MM.1S (cell line): Measurements from ENCODE around the gene TTC39C.
A peak's percentile ranks its signal among the peaks of the same experiment; 100 is the strongest.

Experiments
- DNase-seq: peaks from one replicate; pipeline ENCODE4 v3.0.0-alpha.2; 2015
- H2AFZ ChIP-seq: fragments of 300-600 bp; sonication (generic); 2 replicates; pipeline ENCODE4 v1.6.0; 2016; ENCODE audit warnings: antibody characterized with exemption, low read length
- H3F3A ChIP-seq: fragments of 300-600 bp; sonication (generic); 2 replicates; pipeline ENCODE4 v1.6.1; 2016; ENCODE audit warnings: mild to moderate bottlenecking, antibody characterized with exemption, low read length, moderate library complexity, mixed read lengths; ENCODE audit not compliant: insufficient read depth
- H3K27ac ChIP-seq: fragments of 300-600 bp; sonication (generic); 2 replicates; pipeline ENCODE4 v1.5.1; 2016; ENCODE audit warnings: mild to moderate bottlenecking, low read length
- H3K27me3 ChIP-seq: fragments of 300-600 bp; sonication (generic); replicated peaks from 2 replicates; pipeline ENCODE4 v1.6.0; 2016; ENCODE audit warnings: low read length; ENCODE audit not compliant: insufficient read depth
- H3K36me3 ChIP-seq: fragments of 300-600 bp; sonication (generic); replicated peaks from 2 replicates; pipeline ENCODE4 v1.6.1; 2016; ENCODE audit warnings: mild to moderate bottlenecking, low read length, mixed read lengths; ENCODE audit not compliant: insufficient read depth
- H3K4me1 ChIP-seq: fragments of 300-600 bp; sonication (generic); 2 replicates; pipeline ENCODE4 v1.6.1; 2016; ENCODE audit warnings: low read length, mixed read lengths
- H3K4me2 ChIP-seq: fragments of 300-600 bp; sonication (generic); 2 replicates; pipeline ENCODE4 v1.6.0; 2016; ENCODE audit warnings: low read depth, low read length
- H3K4me3 ChIP-seq: fragments of 300-600 bp; sonication (generic); 2 replicates; pipeline ENCODE4 v1.5.1; 2016; ENCODE audit warnings: low read length, mixed read lengths
- H3K79me2 ChIP-seq: fragments of 300-600 bp; sonication (generic); 2 replicates; pipeline ENCODE4 v1.6.1; 2016; ENCODE audit warnings: mixed run types, low read length, mixed read lengths
- H3K9ac ChIP-seq: fragments of 300-600 bp; sonication (generic); 2 replicates; pipeline ENCODE4 v1.6.1; 2016; ENCODE audit warnings: low read length, mixed read lengths
- H3K9me2 ChIP-seq: fragments of 300-600 bp; sonication (generic); replicated peaks from 2 replicates; pipeline ENCODE4 v1.6.1; 2016; ENCODE audit warnings: mild to moderate bottlenecking, low read length, mixed read lengths; ENCODE audit not compliant: insufficient read depth
- H3K9me3 ChIP-seq: fragments of 300-600 bp; sonication (generic); replicated peaks from 2 replicates; pipeline ENCODE4 v1.6.1; 2016; ENCODE audit warnings: mild to moderate bottlenecking, low read length, mixed read lengths; ENCODE audit not compliant: insufficient read depth
- H4K20me1 ChIP-seq: fragments of 300-600 bp; sonication (generic); 2 replicates; pipeline ENCODE4 v1.6.1; 2016; ENCODE audit warnings: mild to moderate bottlenecking, low read length, moderate library complexity, mixed read lengths; ENCODE audit not compliant: insufficient read depth
- EZH2 ChIP-seq: fragments of 300-600 bp; sonication (generic); optimal IDR thresholded peaks from 2 replicates; pipeline ENCODE3; 2017; ENCODE audit warnings: low read depth, mild to moderate bottlenecking, antibody characterized with exemption, low read length, mixed read lengths
- EZH2phosphoT487 ChIP-seq: fragments of 300-600 bp; sonication (generic); IDR thresholded peaks from 2 replicates; pipeline ENCODE4 v1.6.1; 2018; ENCODE audit warnings: antibody characterized with exemption, low read length
- TF ChIP-seq, protein P1 (sequence below): fragments of 300-600 bp; sonication (generic); IDR thresholded peaks from 2 replicates; pipeline ENCODE4 v1.5.1; 2016; ENCODE audit warnings: antibody characterized with exemption, low read length, mixed read lengths

Gene TTC39C

DNA sequence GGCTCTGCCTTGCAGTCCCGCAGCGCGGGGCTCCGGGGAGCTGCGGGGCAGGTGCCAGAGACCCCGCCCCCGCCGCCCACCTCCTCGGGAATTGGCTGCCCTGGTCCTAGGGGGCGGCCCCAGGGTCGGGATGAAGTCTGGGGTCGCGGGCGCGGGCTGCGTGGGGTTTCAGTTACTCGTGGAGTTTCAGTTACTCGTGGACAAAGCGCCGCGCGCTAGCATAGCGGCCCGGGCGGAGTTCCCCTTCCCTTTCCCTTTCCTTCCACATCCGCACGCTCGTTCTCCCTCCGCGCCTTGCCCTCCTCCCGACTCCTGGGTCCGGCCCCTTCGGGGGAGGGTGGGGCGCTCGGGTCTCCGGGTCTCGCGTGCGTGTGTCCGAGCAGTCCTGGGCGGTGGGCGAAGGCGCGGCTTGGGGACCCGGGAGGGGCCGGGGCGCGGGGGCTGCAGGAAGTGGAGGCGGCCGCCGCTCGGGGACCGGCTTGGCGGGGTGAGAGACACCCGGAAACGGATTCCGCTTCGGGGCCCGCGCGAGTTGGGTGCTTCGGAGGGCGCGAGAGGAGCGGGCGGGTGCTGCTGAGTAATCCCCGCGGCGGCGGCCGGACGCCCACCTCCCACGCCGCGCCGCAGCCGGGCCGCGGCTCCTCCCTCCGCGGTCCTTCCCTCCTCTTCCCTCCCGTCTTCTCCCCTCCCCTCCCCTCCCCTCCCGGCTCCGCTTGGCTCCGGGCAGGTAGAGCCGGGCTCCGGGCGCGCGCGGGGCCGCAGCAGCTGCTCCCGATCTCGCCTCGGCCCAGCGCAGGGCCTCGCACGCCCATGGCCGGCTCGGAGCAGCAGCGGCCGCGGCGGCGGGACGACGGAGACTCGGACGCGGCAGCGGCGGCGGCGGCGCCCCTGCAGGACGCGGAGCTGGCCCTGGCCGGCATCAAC is at the start of gene TTC39C:
Gene TTC39C (plus strand): TSS at position 693 of the 924 bp plus-strand sequence. CDS start 118 bp downstream, at position 811.
- H3K4me1 ChIP-seq = peaks cover 53% of the 10 kb centered on the region
- H3K27me3 ChIP-seq = peaks cover 43% of the 10 kb centered on the region
- no peak within 1 kb of the TSS for H3K27ac ChIP-seq
- no peaks in the 10 kb centered on the region for H3K36me3 ChIP-seq
- TF ChIP-seq EZH2 (no peak), EZH2phosphoT487 (no peak)
- no peaks in the 10 kb centered on the region; the same call in 1 of the 2 replicates for H4K20me1 ChIP-seq
- peaks cover 22% of the 10 kb centered on the region for H3F3A ChIP-seq
- no peaks in the 10 kb centered on the region for H3K79me2 ChIP-seq
- H3K9ac ChIP-seq = peak within 1 kb of the TSS; percentile 29; the same call in 1 of the 2 replicates
- H3K9me2 ChIP-seq = no peaks in the 10 kb centered on the region
- peak within 1 kb of the TSS; percentile 69 for H3K4me3 ChIP-seq
- DNase-seq = peak; percentile 36
- H3K9me3 ChIP-seq = no peaks in the 10 kb centered on the region
- H3K4me2 ChIP-seq = peak within 1 kb of the TSS; percentile 97
- peak within 1 kb of the TSS; percentile 59 for H2AFZ ChIP-seq

DNA sequence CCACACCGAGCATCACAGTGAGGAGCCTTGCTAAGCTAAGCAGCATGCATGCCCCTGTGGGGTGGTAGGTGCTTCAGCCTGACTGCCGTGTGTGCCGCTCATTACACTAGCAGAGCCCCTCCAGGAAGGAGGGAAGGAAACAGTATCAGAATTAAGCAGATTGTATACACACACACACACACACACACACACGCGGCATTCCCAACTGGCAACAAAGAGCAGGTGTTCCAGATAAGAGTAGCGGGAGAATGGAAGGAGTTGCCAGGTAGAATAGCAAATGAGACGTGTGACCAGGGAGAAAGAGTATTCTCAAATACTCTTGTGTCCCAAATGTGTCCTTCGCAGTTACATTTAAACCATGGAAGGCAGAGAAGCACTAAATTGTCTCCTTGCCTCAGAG is 47.6 kb upstream of the TTC39C start:
- Histone ChIP-seq H2AFZ (no peak overlapping the region), H3F3A (no peaks in the 10 kb centered on the region), H3K36me3 (no peaks in the 10 kb centered on the region), H3K4me2 (no peak overlapping the region), H3K4me3 (no peak overlapping the region), H3K9ac (no peak overlapping the region), H3K4me1 (no peaks in the 10 kb centered on the region), H3K27me3 (no peaks in the 10 kb centered on the region), H3K27ac (no peak overlapping the region), H3K9me2 (no peaks in the 10 kb centered on the region), H3K9me3 (no peaks in the 10 kb centered on the region), H4K20me1 (no peaks in the 10 kb centered on the region), H3K79me2 (no peaks in the 10 kb centered on the region)
- no peak for DNase-seq
- TF ChIP-seq EZH2phosphoT487 (no peak), EZH2 (no peak)
- TF ChIP-seq, protein P1, sequence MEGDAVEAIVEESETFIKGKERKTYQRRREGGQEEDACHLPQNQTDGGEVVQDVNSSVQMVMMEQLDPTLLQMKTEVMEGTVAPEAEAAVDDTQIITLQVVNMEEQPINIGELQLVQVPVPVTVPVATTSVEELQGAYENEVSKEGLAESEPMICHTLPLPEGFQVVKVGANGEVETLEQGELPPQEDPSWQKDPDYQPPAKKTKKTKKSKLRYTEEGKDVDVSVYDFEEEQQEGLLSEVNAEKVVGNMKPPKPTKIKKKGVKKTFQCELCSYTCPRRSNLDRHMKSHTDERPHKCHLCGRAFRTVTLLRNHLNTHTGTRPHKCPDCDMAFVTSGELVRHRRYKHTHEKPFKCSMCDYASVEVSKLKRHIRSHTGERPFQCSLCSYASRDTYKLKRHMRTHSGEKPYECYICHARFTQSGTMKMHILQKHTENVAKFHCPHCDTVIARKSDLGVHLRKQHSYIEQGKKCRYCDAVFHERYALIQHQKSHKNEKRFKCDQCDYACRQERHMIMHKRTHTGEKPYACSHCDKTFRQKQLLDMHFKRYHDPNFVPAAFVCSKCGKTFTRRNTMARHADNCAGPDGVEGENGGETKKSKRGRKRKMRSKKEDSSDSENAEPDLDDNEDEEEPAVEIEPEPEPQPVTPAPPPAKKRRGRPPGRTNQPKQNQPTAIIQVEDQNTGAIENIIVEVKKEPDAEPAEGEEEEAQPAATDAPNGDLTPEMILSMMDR = no peak

DNA sequence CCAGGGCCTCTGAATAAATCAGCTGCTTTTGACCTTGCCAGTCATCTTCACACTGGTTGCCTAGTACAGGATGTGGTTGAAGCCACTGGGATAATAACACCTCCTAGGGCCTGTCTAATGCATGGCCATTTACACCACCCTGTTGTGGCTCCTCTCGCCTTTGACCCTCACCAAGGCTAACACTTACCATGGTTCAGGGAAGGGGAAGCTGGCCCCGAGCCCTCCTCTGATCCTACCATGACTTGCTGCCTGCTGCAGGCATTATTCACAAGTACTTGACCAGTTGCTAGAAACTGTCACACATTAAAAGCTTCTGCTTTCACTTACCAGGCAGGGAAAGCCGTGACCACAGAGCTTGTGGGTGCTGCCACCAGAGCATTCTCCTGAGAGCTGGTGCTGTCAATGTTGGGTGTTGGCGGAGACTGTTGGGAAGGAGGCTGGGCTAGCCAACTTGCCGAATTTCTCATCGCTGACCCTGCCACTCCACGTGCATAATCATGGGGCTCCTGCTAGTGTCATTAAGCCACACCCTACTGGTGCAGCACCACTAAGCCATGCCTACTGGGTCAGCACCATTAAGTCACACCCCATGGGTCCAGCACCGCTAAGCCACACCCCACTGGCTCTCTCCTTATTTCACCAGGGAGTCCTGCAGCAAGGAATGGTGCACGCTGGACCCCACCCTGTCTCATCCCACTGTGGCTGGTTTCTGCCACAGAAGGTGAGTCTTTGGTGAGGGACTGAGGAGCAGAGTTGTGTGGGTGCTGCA is 47.0 kb upstream of the TTC39C start:
- H3K9me3 ChIP-seq = no peaks in the 10 kb centered on the region
- H3K4me2 ChIP-seq = no peak overlapping the region
- no peaks in the 10 kb centered on the region for H3K36me3 ChIP-seq
- no peaks in the 10 kb centered on the region for H3K4me1 ChIP-seq
- H3K4me3 ChIP-seq = no peak overlapping the region
- H3K9me2 ChIP-seq = no peaks in the 10 kb centered on the region
- no peaks in the 10 kb centered on the region for H4K20me1 ChIP-seq
- H3F3A ChIP-seq = no peaks in the 10 kb centered on the region
- H3K79me2 ChIP-seq = no peaks in the 10 kb centered on the region
- TF ChIP-seq EZH2 (no peak), EZH2phosphoT487 (no peak)
- TF ChIP-seq, protein P1 = no peak
- no peaks in the 10 kb centered on the region for H3K27me3 ChIP-seq
- H2AFZ ChIP-seq = no peak overlapping the region
- DNase-seq = peak; percentile 9
- H3K27ac ChIP-seq = no peak overlapping the region
- H3K9ac ChIP-seq = no peak overlapping the region
